ENCODE data around the gene RNF182. TPM values are rescaled to one million over a fixed set of nuclear protein-coding genes. Genes with fewer than 3 reads are reported as not detected.

The RNF182 gene
- total and polyA plus RNA-seq, 9 of the 15 experiments (the other 6 are each of a cell fraction or from before 2014, with no cell fraction given), result 12.8 to 22.8 (median 17.5) TPM

DNA sequence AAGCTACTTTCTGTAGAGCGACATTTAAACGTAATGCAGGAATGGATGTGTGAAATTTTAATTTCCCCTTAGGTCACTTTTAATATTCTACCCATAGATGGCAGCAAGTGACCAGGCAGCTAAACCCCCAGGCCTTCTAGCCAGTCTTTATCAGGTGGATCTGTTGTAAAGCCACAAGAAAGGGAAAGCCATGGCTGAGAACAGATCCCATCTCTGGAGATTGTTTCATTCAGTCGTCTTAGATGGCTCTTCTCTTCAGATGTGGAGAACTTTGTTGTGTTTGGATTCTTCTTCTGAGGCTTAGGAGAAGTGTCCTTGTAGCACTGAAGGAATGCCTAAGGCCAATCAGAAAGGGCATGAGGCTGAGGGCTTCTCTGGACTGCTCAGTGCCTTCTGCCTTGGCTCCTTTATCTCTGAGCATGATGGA is 15.8 kb upstream of the RNF182 start (continued):
- TF ChIP-seq, protein P1, sequence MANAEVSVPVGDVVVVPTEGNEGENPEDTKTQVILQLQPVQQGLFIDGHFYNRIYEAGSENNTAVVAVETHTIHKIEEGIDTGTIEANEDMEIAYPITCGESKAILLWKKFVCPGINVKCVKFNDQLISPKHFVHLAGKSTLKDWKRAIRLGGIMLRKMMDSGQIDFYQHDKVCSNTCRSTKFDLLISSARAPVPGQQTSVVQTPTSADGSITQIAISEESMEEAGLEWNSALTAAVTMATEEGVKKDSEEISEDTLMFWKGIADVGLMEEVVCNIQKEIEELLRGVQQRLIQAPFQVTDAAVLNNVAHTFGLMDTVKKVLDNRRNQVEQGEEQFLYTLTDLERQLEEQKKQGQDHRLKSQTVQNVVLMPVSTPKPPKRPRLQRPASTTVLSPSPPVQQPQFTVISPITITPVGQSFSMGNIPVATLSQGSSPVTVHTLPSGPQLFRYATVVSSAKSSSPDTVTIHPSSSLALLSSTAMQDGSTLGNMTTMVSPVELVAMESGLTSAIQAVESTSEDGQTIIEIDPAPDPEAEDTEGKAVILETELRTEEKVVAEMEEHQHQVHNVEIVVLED (CRISPR knock-in tag; IDR thresholded peaks at IDR 0.05), result no peak
- TF ChIP-seq, protein P2, sequence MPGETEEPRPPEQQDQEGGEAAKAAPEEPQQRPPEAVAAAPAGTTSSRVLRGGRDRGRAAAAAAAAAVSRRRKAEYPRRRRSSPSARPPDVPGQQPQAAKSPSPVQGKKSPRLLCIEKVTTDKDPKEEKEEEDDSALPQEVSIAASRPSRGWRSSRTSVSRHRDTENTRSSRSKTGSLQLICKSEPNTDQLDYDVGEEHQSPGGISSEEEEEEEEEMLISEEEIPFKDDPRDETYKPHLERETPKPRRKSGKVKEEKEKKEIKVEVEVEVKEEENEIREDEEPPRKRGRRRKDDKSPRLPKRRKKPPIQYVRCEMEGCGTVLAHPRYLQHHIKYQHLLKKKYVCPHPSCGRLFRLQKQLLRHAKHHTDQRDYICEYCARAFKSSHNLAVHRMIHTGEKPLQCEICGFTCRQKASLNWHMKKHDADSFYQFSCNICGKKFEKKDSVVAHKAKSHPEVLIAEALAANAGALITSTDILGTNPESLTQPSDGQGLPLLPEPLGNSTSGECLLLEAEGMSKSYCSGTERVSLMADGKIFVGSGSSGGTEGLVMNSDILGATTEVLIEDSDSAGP (CRISPR knock-in tag; IDR thresholded peaks at IDR 0.05), result no peak
- TF ChIP-seq PPARD (CRISPR knock-in tag; IDR thresholded peaks at IDR 0.05) (no peak), POLR3G (IDR thresholded peaks at IDR 0.05; ENCODE audit: extremely low read depth, insufficient read length, insufficient replicate concordance) (no peak), ZBTB1 (CRISPR knock-in tag; IDR thresholded peaks at IDR 0.05; ENCODE audit: borderline replicate concordance, low read depth) (no peak), BACH1 (tag; IDR thresholded peaks at IDR 0.05) (no peak), ZNF785 (CRISPR knock-in tag; IDR thresholded peaks at IDR 0.05) (no peak), SMAD1 (IDR thresholded peaks at IDR 0.05; ENCODE audit: low read depth, low read length, partially characterized antibody) (no peak), ARID2 (IDR thresholded peaks at IDR 0.05) (peak; percentile 93), THRB (CRISPR knock-in tag; conservative IDR thresholded peaks at IDR 0.05) (peak; percentile 48; the same call in 1 of the 2 replicates), MAFG (tag; conservative IDR thresholded peaks at IDR 0.05) (no peak), RFX5 (IDR thresholded peaks at IDR 0.05; ENCODE audit: low read depth, low read length) (no peak), RREB1 (CRISPR knock-in tag; IDR thresholded peaks at IDR 0.05) (peak; percentile 52; the same call in 1 of the 2 replicates), KDM1A (IDR thresholded peaks at IDR 0.05) (no peak), EWSR1 (IDR thresholded peaks at IDR 0.05; ENCODE audit: borderline replicate concordance, low read depth, partially characterized antibody) (no peak), SAP30 (IDR thresholded peaks at IDR 0.05; ENCODE audit: borderline replicate concordance, insufficient read depth, low read depth, low read length, poor library complexity, severe bottlenecking) (no peak)
- TF ChIP-seq, protein P3, sequence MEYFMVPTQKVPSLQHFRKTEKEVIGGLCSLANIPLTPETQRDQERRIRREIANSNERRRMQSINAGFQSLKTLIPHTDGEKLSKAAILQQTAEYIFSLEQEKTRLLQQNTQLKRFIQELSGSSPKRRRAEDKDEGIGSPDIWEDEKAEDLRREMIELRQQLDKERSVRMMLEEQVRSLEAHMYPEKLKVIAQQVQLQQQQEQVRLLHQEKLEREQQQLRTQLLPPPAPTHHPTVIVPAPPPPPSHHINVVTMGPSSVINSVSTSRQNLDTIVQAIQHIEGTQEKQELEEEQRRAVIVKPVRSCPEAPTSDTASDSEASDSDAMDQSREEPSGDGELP (CRISPR knock-in tag; IDR thresholded peaks at IDR 0.05; ENCODE audit: borderline replicate concordance), result no peak
